H1 (cell line): Measurements from ENCODE around the gene SMARCB1. TPM values are rescaled to one million over a fixed set of nuclear protein-coding genes. Genes with fewer than 3 reads are reported as not detected.
A peak's percentile ranks its signal among the peaks of the same experiment; 100 is the strongest.

Experiments used
- BACH1 ChIP-seq: IDR thresholded peaks from 2 replicates; pipeline ENCODE4 v1.6.1; 2012; ENCODE audit warnings: low read length, improper control_type of control experiment
- CHD2 ChIP-seq: IDR thresholded peaks from 2 replicates; pipeline ENCODE4 v1.6.1; 2012; ENCODE audit warnings: low read length, improper control_type of control experiment
- CREB1 ChIP-seq: IDR thresholded peaks from 2 replicates; pipeline ENCODE4 v1.6.1; 2012; ENCODE audit warnings: inconsistent platforms
- EGR1 ChIP-seq: IDR thresholded peaks from 2 replicates; pipeline ENCODE4 v1.6.1; 2011; ENCODE audit warnings: low read depth, low read length, borderline replicate concordance
- EP300 ChIP-seq, 2 experiments: IDR thresholded peaks; 1 replicate in 1 of 2; 2 replicates in 1 of 2; pipeline ENCODE4 v1.6.1; 2011 to 2012; ENCODE audit warnings: low read depth in 2 of 2, low read length in 2 of 2, mild to moderate bottlenecking in 2 of 2, borderline replicate concordance in 1 of 2, inconsistent platforms in 1 of 2, moderate library complexity in 1 of 2
- EZH2 ChIP-seq: fragments of 200-600 bp; sonication (generic); IDR thresholded peaks from 2 replicates; pipeline ENCODE4 v1.7.1; 2012; ENCODE audit warnings: low read depth, mild to moderate bottlenecking, moderate library complexity, low read length, inconsistent platforms; ENCODE audit not compliant: severe bottlenecking
- HDAC6 ChIP-seq: IDR thresholded peaks from one replicate; pipeline ENCODE4 v1.7.1; 2012; ENCODE audit warnings: low read depth, mild to moderate bottlenecking, inconsistent platforms, low read length, moderate library complexity
- KDM1A ChIP-seq: fragments of 200-600, 300-600 bp; sonication (generic); IDR thresholded peaks from 2 replicates; pipeline ENCODE4 v1.7.1; 2016; ENCODE audit warnings: mild to moderate bottlenecking, low read length, borderline replicate concordance
- KDM4A ChIP-seq: IDR thresholded peaks from one replicate; pipeline ENCODE4 v1.7.1; 2012; ENCODE audit warnings: low read depth, mild to moderate bottlenecking, moderate library complexity, low read length, inconsistent platforms; ENCODE audit not compliant: severe bottlenecking
- KDM5A ChIP-seq: fragments of 200-600 bp; IDR thresholded peaks from 2 replicates; pipeline ENCODE4 v1.7.1; 2012; ENCODE audit warnings: mild to moderate bottlenecking, low read length, inconsistent platforms, mixed read lengths
- POU5F1 ChIP-seq: IDR thresholded peaks from 2 replicates; pipeline ENCODE4 v1.6.1; 2011; ENCODE audit warnings: low read depth, mild to moderate bottlenecking, low read length, moderate library complexity
- RBBP5 ChIP-seq: IDR thresholded peaks from 2 replicates; pipeline ENCODE4 v1.7.1; 2012; ENCODE audit warnings: low read depth, mild to moderate bottlenecking, inconsistent platforms, low read length, moderate library complexity, borderline replicate concordance
- RXRA ChIP-seq: IDR thresholded peaks from 2 replicates; pipeline ENCODE4 v1.6.1; 2011; ENCODE audit warnings: low read depth, mild to moderate bottlenecking, low read length, moderate library complexity; ENCODE audit not compliant: insufficient read depth
- SIN3A ChIP-seq, 2 experiments: IDR thresholded peaks in 1 of 2; conservative IDR thresholded peaks in 1 of 2; 2 replicates each; pipeline ENCODE4 v1.6.1; 2011 to 2012; ENCODE audit warnings: low read length in 2 of 2, improper control_type of control experiment in 1 of 2, low read depth in 1 of 2, mild to moderate bottlenecking in 1 of 2
- SP2 ChIP-seq: IDR thresholded peaks from 2 replicates; pipeline ENCODE4 v1.6.1; 2012; ENCODE audit warnings: mild to moderate bottlenecking, low read length, inconsistent platforms
- YY1 ChIP-seq: IDR thresholded peaks from 2 replicates; pipeline ENCODE4 v1.6.1; 2011; ENCODE audit warnings: low read depth, mild to moderate bottlenecking, low read length
- polyA plus RNA-seq, 7 experiments: library from polyadenylated mRNA; depleted of rRNA in 3 of 7; stranded (reverse) in 5 of 7; unstranded in 2 of 7; fragments of >200 nt in 5 of 7; fragments of 200-250 nt in 2 of 7; gene quantifications; 1 replicate in 5 of 7; 2 replicates in 1 of 7; 4 replicates in 1 of 7; pipeline versions ENCODE4 v1.2.1 to v1.2.3, GENCODE V29; 2011 to 2013; ENCODE audit warnings: missing spikeins in 2 of 7, mixed read lengths in 2 of 7
- total RNA-seq: library from RNA; stranded (reverse); fragmentation: NEBNext Ultra II Directional; extraction: Animal tissue kit (Norgen Biotek cat#: 25700); gene quantifications from 2 replicates; pipeline ENCODE4 v1.2.1, GENCODE V29; 2021

The SMARCB1 gene
- total and polyA plus RNA-seq, 2 of the 8 experiments (the other 6 are each of a cell fraction or from before 2014, with no cell fraction given): 116 to 145 TPM

DNA sequence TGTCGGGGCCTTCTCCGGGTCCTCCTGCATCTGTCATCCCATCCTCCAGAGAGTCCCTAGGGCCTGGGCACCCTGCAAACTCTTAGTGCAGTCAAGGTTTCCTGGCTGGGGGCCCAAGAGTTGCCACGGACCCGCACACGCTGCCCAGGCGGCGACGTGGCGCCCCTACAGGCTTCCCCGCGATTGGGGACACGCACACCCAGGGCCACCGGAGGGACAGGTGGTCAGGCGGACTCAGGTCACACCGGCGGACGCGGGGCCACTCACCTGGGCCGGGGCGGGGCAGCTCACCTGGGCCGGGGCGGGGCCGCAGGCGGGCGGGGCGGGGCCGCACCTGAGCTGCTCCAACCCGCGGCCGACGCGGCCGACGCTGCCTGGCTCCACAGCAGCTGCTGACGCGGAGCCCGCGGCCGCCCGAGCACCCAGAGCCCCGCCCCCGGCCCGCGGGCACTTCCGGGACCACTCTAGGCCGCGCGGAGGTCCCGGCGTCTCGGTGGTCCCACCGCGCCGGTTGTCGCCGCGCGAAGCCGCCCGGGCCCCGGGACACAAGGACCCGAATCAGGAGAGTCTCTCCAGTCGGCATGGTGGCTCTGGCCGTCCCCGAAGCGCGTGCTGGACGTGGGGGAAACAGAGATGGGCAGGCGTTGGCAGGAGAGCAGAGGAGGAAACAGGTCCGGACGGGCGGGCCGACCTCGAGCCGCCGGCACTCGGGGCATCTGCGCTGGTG is 35.9 kb upstream of the SMARCB1 start, which contains the start of gene ZNF70 (continued):
- no peak for TF ChIP-seq KDM5A
- TF ChIP-seq CREB1: peak; percentile 62; the same call in 1 of the 2 replicates
- no peak for TF ChIP-seq RXRA
- TF ChIP-seq EGR1: peak; percentile 79; the same call in 1 of the 2 replicates
- TF ChIP-seq CHD2: no peak
- TF ChIP-seq HDAC6: no peak
- peak; percentile 27 to 31; a peak in 1 of 4 replicates for TF ChIP-seq SIN3A (conservative IDR thresholded peaks at IDR 0.05 in 1 of 2, IDR thresholded peaks at IDR 0.05 in 1 of 2; ENCODE audit: low read depth in 1 of 2, low read length in 2 of 2)
- TF ChIP-seq EZH2: no peak
- no peak for TF ChIP-seq BACH1
- TF ChIP-seq SP2: peak; percentile 73
- TF ChIP-seq RBBP5: peak; percentile 81; the same call in 1 of the 2 replicates
- TF ChIP-seq KDM4A: peak; percentile 92
- TF ChIP-seq EP300 (IDR thresholded peaks at IDR 0.05; ENCODE audit: borderline replicate concordance in 1 of 2, low read depth in 2 of 2, low read length in 2 of 2): peak in 1 of 2 experiments; percentile 55; a peak in 1 of 3 replicates
- TF ChIP-seq KDM1A: no peak
- TF ChIP-seq POU5F1: no peak
- TF ChIP-seq YY1: 0 out of 2 replicates have a peak, but pooled peaks have one; percentile 12
